HepG2 (cell line): ENCODE results near the gene RDH14. TPM values are rescaled to one million over a fixed set of nuclear protein-coding genes. Genes with fewer than 3 reads are reported as not detected.
A peak's percentile ranks its signal among the peaks of the same experiment; 100 is the strongest.

Source experiments
- ATF4 ChIP-seq, 2 experiments: fragments of 450-650 bp in 1 of 2; sonication (generic) in 1 of 2; formaldehyde crosslinking; IDR thresholded peaks; 2 replicates each; pipeline versions ENCODE4 v1.5.0 to v1.8.0; 2020 to 2022; ENCODE audit warnings: mild to moderate bottlenecking in 1 of 2, missing genetic modification reagents in 1 of 2
- BRCA1 ChIP-seq: sonication (generic); formaldehyde crosslinking; IDR thresholded peaks from 2 replicates; pipeline ENCODE4 v1.4.0; 2020; ENCODE audit warnings: missing genetic modification reagents
- CBX5 ChIP-seq: sonication (generic); formaldehyde crosslinking; IDR thresholded peaks from 2 replicates; pipeline ENCODE4 v1.4.0; 2020; ENCODE audit warnings: missing genetic modification reagents, borderline replicate concordance
- CHD4 ChIP-seq: fragments of 200-600 bp; sonication (generic); IDR thresholded peaks from 2 replicates; pipeline ENCODE4 v1.7.0; 2017; ENCODE audit warnings: mild to moderate bottlenecking, low read length, borderline replicate concordance
- DNMT3B ChIP-seq: conservative IDR thresholded peaks from 2 replicates; pipeline ENCODE4 v1.6.1; 2016; ENCODE audit warnings: missing biosample characterization, control low read depth
- HOMEZ ChIP-seq: IDR thresholded peaks from 2 replicates; pipeline ENCODE4 v1.6.1; 2016; ENCODE audit warnings: low read depth
- LCORL ChIP-seq, 2 experiments: fragments of 450-650 bp in 1 of 2; sonication (generic) in 1 of 2; formaldehyde crosslinking in 1 of 2; IDR thresholded peaks; 2 replicates each; pipeline versions ENCODE4 v1.5.0 to v1.6.1; 2017 to 2020; ENCODE audit warnings: antibody characterized with exemption in 1 of 2, missing genetic modification reagents in 1 of 2
- PAF1 ChIP-seq: IDR thresholded peaks from 2 replicates; pipeline ENCODE4 v1.6.1; 2016; ENCODE audit warnings: missing genetic modification reagents, missing compliant biosample characterization
- PHB2 ChIP-seq: fragments of 450-650 bp; IDR thresholded peaks from 2 replicates; pipeline ENCODE4 v1.6.1; 2018; ENCODE audit not compliant: partially characterized antibody
- RAD21 ChIP-seq: fragments of 450-650 bp; formaldehyde crosslinking; IDR thresholded peaks from 2 replicates; pipeline ENCODE4 v1.5.0; 2020; ENCODE audit warnings: mild to moderate bottlenecking
- ZNF33B ChIP-seq: sonication (generic); formaldehyde crosslinking; IDR thresholded peaks from 2 replicates; pipeline ENCODE4 v1.5.1; 2020; ENCODE audit warnings: mild to moderate bottlenecking, missing genetic modification reagents
- polyA plus RNA-seq, 8 experiments: library from polyadenylated mRNA; depleted of rRNA in 3 of 8; stranded (reverse) in 7 of 8; unstranded in 1 of 8; fragments of >200 nt; fragmentation: Illumina TruSeq in 4 of 8; extraction: Trizol in 4 of 8; gene quantifications; 2 replicates each; pipeline versions ENCODE4 v1.2.1 to v1.2.3, GENCODE V29; 2011 to 2016; ENCODE audit warnings: low read depth in 4 of 8, missing spikeins in 1 of 8, mixed read lengths in 1 of 8; ENCODE audit not compliant: insufficient read depth in 1 of 8
- total RNA-seq, 5 experiments: library from RNA; depleted of rRNA; stranded (reverse); fragments of >200 nt; fragmentation: Illumina TruSeq; extraction: Trizol; gene quantifications; 2 replicates each; pipeline ENCODE4 v1.2.3, GENCODE V29; 2016; ENCODE audit warnings: low read depth in 1 of 5
- TF ChIP-seq, protein P1 (sequence below): sonication (generic); formaldehyde crosslinking; IDR thresholded peaks from 2 replicates; pipeline ENCODE4 v1.8.1; 2022; ENCODE audit warnings: low read depth, mild to moderate bottlenecking, missing genetic modification reagents
- TF ChIP-seq, protein P2 (sequence below): IDR thresholded peaks from 2 replicates; pipeline ENCODE4 v1.6.1; 2016; ENCODE audit warnings: low read depth, missing genetic modification reagents, missing compliant biosample characterization

RDH14 gene
- total and polyA plus RNA-seq, 2 of the 13 experiments (the other 11 are each of a cell fraction or from before 2014, with no cell fraction given) = 27.4 to 39.9 TPM

- TF ChIP-seq HOMEZ (CRISPR knock-in tag) = peak; percentile 77
- TF ChIP-seq, protein P1, sequence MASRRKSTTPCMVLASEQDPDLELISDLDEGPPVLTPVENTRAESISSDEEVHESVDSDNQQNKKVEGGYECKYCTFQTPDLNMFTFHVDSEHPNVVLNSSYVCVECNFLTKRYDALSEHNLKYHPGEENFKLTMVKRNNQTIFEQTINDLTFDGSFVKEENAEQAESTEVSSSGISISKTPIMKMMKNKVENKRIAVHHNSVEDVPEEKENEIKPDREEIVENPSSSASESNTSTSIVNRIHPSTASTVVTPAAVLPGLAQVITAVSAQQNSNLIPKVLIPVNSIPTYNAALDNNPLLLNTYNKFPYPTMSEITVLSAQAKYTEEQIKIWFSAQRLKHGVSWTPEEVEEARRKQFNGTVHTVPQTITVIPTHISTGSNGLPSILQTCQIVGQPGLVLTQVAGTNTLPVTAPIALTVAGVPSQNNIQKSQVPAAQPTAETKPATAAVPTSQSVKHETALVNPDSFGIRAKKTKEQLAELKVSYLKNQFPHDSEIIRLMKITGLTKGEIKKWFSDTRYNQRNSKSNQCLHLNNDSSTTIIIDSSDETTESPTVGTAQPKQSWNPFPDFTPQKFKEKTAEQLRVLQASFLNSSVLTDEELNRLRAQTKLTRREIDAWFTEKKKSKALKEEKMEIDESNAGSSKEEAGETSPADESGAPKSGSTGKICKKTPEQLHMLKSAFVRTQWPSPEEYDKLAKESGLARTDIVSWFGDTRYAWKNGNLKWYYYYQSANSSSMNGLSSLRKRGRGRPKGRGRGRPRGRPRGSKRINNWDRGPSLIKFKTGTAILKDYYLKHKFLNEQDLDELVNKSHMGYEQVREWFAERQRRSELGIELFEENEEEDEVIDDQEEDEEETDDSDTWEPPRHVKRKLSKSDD (CRISPR knock-in tag) = no peak; the same call in none of the 2 replicates
- TF ChIP-seq ZNF33B (CRISPR knock-in tag) = peak; percentile 63; the same call in 1 of the 2 replicates
- no peak for TF ChIP-seq DNMT3B (CRISPR knock-in tag)
- TF ChIP-seq CHD4 = no peak
- TF ChIP-seq PHB2 = no peak
- peak; percentile 55; the same call in 1 of the 2 replicates for TF ChIP-seq CBX5 (CRISPR knock-in tag)
- TF ChIP-seq, protein P2, sequence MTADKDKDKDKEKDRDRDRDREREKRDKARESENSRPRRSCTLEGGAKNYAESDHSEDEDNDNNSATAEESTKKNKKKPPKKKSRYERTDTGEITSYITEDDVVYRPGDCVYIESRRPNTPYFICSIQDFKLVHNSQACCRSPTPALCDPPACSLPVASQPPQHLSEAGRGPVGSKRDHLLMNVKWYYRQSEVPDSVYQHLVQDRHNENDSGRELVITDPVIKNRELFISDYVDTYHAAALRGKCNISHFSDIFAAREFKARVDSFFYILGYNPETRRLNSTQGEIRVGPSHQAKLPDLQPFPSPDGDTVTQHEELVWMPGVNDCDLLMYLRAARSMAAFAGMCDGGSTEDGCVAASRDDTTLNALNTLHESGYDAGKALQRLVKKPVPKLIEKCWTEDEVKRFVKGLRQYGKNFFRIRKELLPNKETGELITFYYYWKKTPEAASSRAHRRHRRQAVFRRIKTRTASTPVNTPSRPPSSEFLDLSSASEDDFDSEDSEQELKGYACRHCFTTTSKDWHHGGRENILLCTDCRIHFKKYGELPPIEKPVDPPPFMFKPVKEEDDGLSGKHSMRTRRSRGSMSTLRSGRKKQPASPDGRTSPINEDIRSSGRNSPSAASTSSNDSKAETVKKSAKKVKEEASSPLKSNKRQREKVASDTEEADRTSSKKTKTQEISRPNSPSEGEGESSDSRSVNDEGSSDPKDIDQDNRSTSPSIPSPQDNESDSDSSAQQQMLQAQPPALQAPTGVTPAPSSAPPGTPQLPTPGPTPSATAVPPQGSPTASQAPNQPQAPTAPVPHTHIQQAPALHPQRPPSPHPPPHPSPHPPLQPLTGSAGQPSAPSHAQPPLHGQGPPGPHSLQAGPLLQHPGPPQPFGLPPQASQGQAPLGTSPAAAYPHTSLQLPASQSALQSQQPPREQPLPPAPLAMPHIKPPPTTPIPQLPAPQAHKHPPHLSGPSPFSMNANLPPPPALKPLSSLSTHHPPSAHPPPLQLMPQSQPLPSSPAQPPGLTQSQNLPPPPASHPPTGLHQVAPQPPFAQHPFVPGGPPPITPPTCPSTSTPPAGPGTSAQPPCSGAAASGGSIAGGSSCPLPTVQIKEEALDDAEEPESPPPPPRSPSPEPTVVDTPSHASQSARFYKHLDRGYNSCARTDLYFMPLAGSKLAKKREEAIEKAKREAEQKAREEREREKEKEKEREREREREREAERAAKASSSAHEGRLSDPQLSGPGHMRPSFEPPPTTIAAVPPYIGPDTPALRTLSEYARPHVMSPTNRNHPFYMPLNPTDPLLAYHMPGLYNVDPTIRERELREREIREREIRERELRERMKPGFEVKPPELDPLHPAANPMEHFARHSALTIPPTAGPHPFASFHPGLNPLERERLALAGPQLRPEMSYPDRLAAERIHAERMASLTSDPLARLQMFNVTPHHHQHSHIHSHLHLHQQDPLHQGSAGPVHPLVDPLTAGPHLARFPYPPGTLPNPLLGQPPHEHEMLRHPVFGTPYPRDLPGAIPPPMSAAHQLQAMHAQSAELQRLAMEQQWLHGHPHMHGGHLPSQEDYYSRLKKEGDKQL (CRISPR knock-in tag) = no peak; the same call in 1 of the 2 replicates
- TF ChIP-seq LCORL (IDR thresholded peaks at IDR 0.05) = no peak
- peak; percentile 85 for TF ChIP-seq LCORL (CRISPR knock-in tag; IDR thresholded peaks at IDR 0.05)
- peak; percentile 78; the same call in 1 of the 2 replicates for TF ChIP-seq BRCA1 (CRISPR knock-in tag)
- no peak for TF ChIP-seq PAF1 (CRISPR knock-in tag)
- TF ChIP-seq ATF4 (CRISPR knock-in tag; IDR thresholded peaks at IDR 0.05) = peak in 1 of 2 experiments; percentile 56; a peak in 2 of 4 replicates
- peak; percentile 79 for TF ChIP-seq RAD21
Measured at GRCh38 chr2:18560031-18560796, at the start of gene RDH14 (continued).
